Small intestine (tissue), 7 donors: ENCODE results near the gene TBCEL. TPM values are rescaled to one million over a fixed set of nuclear protein-coding genes. Genes with fewer than 3 reads are reported as not detected.

Experiments
- DNase-seq, 2 donors: peaks; one replicate each; pipeline versions ENCODE4 v3.0.0 to v3.0.0-alpha.2; 2013
- FAIRE-seq: peaks from 2 replicates; lab custom pipeline; 2012; peaks lifted over from hg19 to GRCh38; lab: Jason Lieb, UNC
- H3K27ac ChIP-seq, 3 donors: one replicate each; pipeline ENCODE4 v1.5.1; 2013; ENCODE audit warnings: low read length in 2 of 3, mild to moderate bottlenecking in 2 of 3, control low read depth in 1 of 3, inconsistent platforms in 1 of 3, low read depth in 1 of 3, moderate library complexity in 1 of 3
- H3K27me3 ChIP-seq, 3 donors: one replicate each; pipeline ENCODE4 v1.6.1; 2013; ENCODE audit warnings: low read length in 3 of 3, inconsistent platforms in 1 of 3; ENCODE audit not compliant: control insufficient read depth in 3 of 3, insufficient read depth in 3 of 3
- H3K36me3 ChIP-seq, 3 donors: one replicate each; pipeline ENCODE4 v1.6.1; 2013; ENCODE audit warnings: low read length in 3 of 3, inconsistent platforms in 1 of 3, low read depth in 1 of 3, mild to moderate bottlenecking in 1 of 3, moderate library complexity in 1 of 3; ENCODE audit not compliant: control insufficient read depth in 3 of 3, insufficient read depth in 2 of 3
- H3K4me1 ChIP-seq, 3 donors: one replicate each; pipeline ENCODE4 v1.6.1; 2013; ENCODE audit warnings: low read length in 2 of 3, inconsistent platforms in 1 of 3, low read depth in 1 of 3, mild to moderate bottlenecking in 1 of 3, moderate library complexity in 1 of 3; ENCODE audit not compliant: control insufficient read depth in 3 of 3, insufficient read depth in 2 of 3
- H3K4me3 ChIP-seq, 3 donors: one replicate each; pipeline ENCODE4 v1.5.1; 2013; ENCODE audit warnings: low read length in 3 of 3, control low read depth in 1 of 3, inconsistent platforms in 1 of 3, low read depth in 1 of 3, mild to moderate bottlenecking in 1 of 3, moderate library complexity in 1 of 3
- H3K9me3 ChIP-seq, 2 donors: one replicate each; pipeline ENCODE4 v1.6.1; 2013; ENCODE audit warnings: low read depth in 1 of 2, low read length in 1 of 2; ENCODE audit not compliant: control insufficient read depth in 2 of 2, insufficient read depth in 1 of 2
- WGBS, 3 donors: extraction: QIAGEN DNeasy Blood & Tissue Kit; methylation state at CpG; one replicate each; pipeline ENCODE4 v1.1.7; 2013; 5-methylcytosine and 5-hydroxymethylcytosine counted together
- polyA plus RNA-seq, 4 donors: library from polyadenylated mRNA; stranded (reverse) in 3 of 4; unstranded in 1 of 4; fragments of 200-250 nt in 3 of 4; fragments of 120-200 nt in 1 of 4; gene quantifications; one replicate each; pipeline versions ENCODE4 v1.2.1 to v1.2.3, GENCODE V29; 2013
- donor health status: healthy with polysubstance abuse.
- donor health status: control.
- donor health status: control.
- donor health status: Bipolar disorder and iron deficiency.
- donor health status: healthy.

TBCEL gene
- polyA plus RNA-seq, 4 donors = 3.1 to 24.0 (median 4.0) TPM

DNA sequence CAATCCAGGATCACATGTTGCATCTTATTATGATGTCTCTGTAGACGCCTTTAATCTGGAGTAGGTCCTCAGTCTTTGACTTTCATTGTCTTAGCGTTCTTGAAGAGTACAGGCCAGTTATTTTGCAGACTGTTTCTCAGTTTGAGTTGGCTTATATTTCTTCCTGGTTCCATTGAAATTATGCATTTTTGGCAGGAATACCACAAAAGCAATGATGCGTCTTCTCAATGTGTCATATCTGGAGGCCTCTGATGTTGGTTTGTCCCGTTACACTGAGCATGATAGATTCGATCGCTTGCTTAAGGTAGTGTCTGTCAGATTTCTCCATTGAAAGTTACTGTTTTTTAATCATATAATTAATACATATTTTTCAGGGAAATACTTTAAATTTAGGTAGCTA is 107.8 kb downstream of the TBCEL start:
- Histone ChIP-seq H3K4me3 (no peak overlapping the region), H3K4me1 (no peaks in the 10 kb centered on the region), H3K36me3 (no peaks in the 10 kb centered on the region), H3K9me3 (no peaks in the 10 kb centered on the region), H3K27ac (no peak overlapping the region), H3K27me3 (no peaks in the 10 kb centered on the region)
- WGBS, 3 donors = 84 to 93% (median 89%) methylated on average over 6 of the region's 6 CpGs
- DNase-seq (no peak), FAIRE-seq (no peak)

DNA sequence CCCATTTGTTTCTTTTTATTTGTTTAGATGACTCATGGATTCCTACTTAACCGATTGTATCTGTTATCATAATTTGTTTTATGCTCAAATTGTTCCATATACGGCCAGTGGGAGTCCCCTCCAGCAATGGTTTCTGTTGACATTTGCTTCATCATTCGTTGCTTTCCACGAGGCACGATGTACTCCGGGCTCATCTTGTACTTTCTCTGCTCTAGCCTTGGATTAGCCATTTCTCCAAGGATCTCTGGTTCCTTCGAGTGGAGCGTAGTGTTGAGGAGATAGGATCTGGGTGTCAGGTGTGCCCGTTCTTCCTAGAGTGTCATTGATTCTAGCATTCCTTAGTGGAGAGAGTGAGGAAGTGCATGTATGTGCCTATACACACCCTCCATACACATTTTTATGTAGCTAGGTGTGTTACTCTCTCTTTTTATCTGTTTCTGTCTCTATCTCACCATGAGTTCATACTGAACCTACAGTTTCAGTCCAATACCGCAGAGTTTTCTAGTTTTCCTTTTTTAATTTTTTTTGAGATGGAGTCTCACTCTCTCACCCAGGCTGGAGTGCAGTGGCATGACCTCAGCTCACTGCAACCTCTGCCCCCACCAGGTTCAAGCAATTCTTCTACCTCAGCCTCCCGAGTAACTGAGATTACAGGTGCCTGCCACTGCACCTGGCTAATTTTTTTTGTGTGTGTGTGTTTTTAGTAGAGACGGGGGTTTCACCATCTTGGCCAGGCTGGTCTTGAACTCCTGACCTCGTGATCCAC is 108.5 kb downstream of the TBCEL start:
- FAIRE-seq = no peak
- Histone ChIP-seq H3K36me3 (no peaks in the 10 kb centered on the region), H3K27me3 (no peaks in the 10 kb centered on the region), H3K4me1 (no peaks in the 10 kb centered on the region), H3K9me3 (no peaks in the 10 kb centered on the region), H3K4me3 (no peak overlapping the region), H3K27ac (no peak overlapping the region)
- WGBS, 3 donors = 66 to 73% (median 69%) methylated on average over 13 of the region's 13 CpGs
- DNase-seq = no peak

GRCh38 chr11:121134741-121135312 is 110.9 kb downstream of the TBCEL start:
- DNase-seq = no peak

GRCh38 chr11:121137005-121137404 is 113.1 kb downstream of the TBCEL start:
- Histone ChIP-seq H3K4me3 (no peak overlapping the region), H3K27me3 (no peaks in the 10 kb centered on the region), H3K4me1 (no peaks in the 10 kb centered on the region), H3K27ac (no peak overlapping the region), H3K9me3 (no peaks in the 10 kb centered on the region), H3K36me3 (no peaks in the 10 kb centered on the region)
- 82 to 91% (median 87%) methylated on average over 11 of the region's 11 CpGs for WGBS, 3 donors
- DNase-seq = no peak
- FAIRE-seq = no peak

More at GRCh38 chr11:121134741-121135312, 110.9 kb downstream of the TBCEL start:
- Histone ChIP-seq H3K36me3 (no peaks in the 10 kb centered on the region), H3K27me3 (no peaks in the 10 kb centered on the region), H3K9me3 (no peaks in the 10 kb centered on the region), H3K27ac (no peak overlapping the region), H3K4me3 (no peak overlapping the region), H3K4me1 (no peaks in the 10 kb centered on the region)
- no peak for FAIRE-seq
- WGBS, 3 donors = 79 to 85% (median 83%) methylated on average over 10 of the region's 10 CpGs

- FAIRE-seq (no peak), DNase-seq (no peak)
- 87 to 91% (median 89%) methylated on average over 5 of the region's 5 CpGs for WGBS, 3 donors
- H3K27ac ChIP-seq = no peak overlapping the region
- no peaks in the 10 kb centered on the region for H3K36me3 ChIP-seq
- H3K4me1 ChIP-seq = no peaks in the 10 kb centered on the region
- H3K27me3 ChIP-seq = no peaks in the 10 kb centered on the region
- H3K4me3 ChIP-seq = no peak overlapping the region
- H3K9me3 ChIP-seq = no peaks in the 10 kb centered on the region
These were observed 114.4 kb downstream of the TBCEL start for GRCh38 chr11:121138259-121138658.

DNA sequence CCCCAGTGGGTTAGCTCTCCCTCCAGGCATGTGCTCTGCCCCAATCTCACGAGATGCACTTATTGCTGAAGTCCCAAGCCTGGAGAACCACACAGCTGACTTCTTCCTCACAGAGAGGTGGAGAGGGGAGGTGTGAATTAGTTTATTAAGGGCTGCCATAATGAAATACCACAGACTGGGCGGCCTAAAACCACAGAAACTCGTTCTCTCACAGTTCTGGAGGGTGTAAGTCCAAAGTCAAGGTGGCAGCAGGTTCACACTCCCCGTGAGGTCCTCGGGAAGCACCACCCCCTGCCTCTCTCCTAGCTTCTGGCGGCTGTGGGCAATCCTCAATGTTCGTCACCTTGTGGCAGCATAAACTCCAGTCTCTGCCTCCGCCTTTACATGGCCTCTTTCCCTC is 116.5 kb downstream of the TBCEL start:
- H3K4me3 ChIP-seq = no peak overlapping the region
- H3K36me3 ChIP-seq = no peaks in the 10 kb centered on the region
- H3K4me1 ChIP-seq = no peaks in the 10 kb centered on the region
- no peaks in the 10 kb centered on the region for H3K27me3 ChIP-seq
- no peak for DNase-seq
- H3K27ac ChIP-seq = no peak overlapping the region
- 49 to 63% (median 58%) methylated on average over 8 of the region's 8 CpGs for WGBS, 3 donors
- no peak for FAIRE-seq
- no peaks in the 10 kb centered on the region for H3K9me3 ChIP-seq

Other genes starting within 250 kb of the TBCEL start
- gene TECTA, start 77.1 kb downstream of the TBCEL start, polyA plus RNA-seq = 1 to 10 TPM in 1 of 4 donors, under 1 TPM in 1, not detected in 2; 0.21 to 2.9 TPM